Measurements from ENCODE around the gene SCN1B. TPM values are rescaled to one million over a fixed set of nuclear protein-coding genes. Genes with fewer than 3 reads are reported as not detected.
"Not testable (repeated sequence)": the region's sequence is repeated elsewhere in the genome, so short reads cannot be mapped to it uniquely, and the experiment has no call there.

SCN1B gene
- polyA plus RNA-seq, 4 donors: 0.84 to 10.1 (median 2.4) TPM; not detected in 1

DNA sequence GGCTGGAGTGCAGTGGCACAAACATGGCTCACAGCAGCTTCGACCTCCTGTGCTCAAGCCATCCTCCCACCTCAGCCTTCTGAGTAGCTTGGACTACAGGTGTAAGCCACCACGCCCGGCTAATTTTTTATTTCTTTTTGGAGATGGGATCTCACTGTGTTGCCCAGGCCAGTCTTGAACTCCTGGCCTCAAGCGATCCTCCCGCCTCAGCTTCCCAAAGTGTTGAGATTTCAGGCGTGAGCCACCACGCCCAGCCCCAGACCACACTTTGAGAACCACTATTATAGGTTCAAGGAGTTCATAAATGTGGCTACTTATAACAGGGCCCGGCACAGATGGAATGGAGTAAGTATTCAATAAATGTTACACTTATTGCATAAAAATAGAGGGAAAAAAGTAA is 3.3 kb upstream of the SCN1B start:
- no peak for FAIRE-seq
- DNase-seq: no peak
- 87 to 89% (median 89%) methylated on average over 8 of the region's 8 CpGs for WGBS, 3 donors
- Histone ChIP-seq H3K4me1 (ENCODE audit: control insufficient read depth in 3 of 3, insufficient read depth in 2 of 3, low read depth in 1 of 3, low read length in 2 of 3) (peaks cover 0 to 5% (median 3%) of the 10 kb centered on the region in 3 donors), H3K36me3 (ENCODE audit: control insufficient read depth in 3 of 3, insufficient read depth in 2 of 3, low read depth in 1 of 3, low read length in 3 of 3) (peaks cover 5 to 62% (median 21%) of the 10 kb centered on the region in 3 donors), H3K9me3 (ENCODE audit: control insufficient read depth in 2 of 2, insufficient read depth in 1 of 2, low read depth in 1 of 2, low read length in 1 of 2) (no peaks in the 10 kb centered on the region), H3K4me3 (ENCODE audit: low read depth in 1 of 3, low read length in 3 of 3) (no peak overlapping the region), H3K27me3 (ENCODE audit: control insufficient read depth in 3 of 3, insufficient read depth in 3 of 3, low read length in 3 of 3) (peaks cover 0 to 21% (median 7%) of the 10 kb centered on the region in 3 donors), H3K27ac (ENCODE audit: low read depth in 1 of 3, low read length in 2 of 3) (no peak overlapping the region)

DNA sequence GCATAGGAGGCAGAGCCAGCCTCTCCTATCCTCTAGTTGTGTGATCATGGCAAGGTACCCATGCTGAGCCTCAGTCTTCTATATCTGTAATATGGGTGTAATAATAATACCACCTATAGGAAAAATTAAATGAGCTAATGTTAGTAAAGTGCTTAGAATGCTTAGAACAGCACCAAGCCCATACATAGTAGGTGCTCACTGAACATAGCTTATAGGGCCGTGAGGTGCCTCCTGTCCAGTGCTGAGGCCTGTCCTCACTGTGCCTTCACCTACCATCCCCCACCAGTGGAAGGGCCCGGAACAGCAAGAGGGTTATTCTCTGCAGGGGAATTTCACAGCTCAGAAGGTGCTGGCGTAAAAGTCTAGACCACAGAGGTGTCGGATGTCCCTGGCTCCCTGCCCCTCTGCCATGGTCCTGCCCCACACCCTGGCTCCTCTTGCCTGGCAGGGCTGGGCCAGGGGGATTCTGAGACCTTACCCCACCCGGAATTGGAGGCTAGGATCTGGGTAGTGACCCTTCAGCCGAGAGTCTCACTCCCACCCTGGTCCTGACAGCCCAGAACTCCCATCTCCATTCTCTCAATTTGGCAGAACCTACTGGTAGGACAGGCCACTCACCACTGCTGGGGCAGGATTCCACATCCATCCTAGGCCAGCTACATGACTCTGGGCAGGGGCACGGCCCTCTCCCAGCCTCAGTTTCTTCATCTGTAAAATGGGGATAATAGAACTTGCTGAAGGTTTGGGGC is 2.2 kb upstream of the SCN1B start:
- no peak overlapping the region for H3K27ac ChIP-seq (ENCODE audit: low read depth in 1 of 3, low read length in 2 of 3)
- H3K36me3 ChIP-seq (ENCODE audit: control insufficient read depth in 3 of 3, insufficient read depth in 2 of 3, low read depth in 1 of 3, low read length in 3 of 3): peaks cover 0 to 52% (median 15%) of the 10 kb centered on the region in 3 donors
- peaks cover 0 to 30% (median 7%) of the 10 kb centered on the region in 3 donors for H3K27me3 ChIP-seq (ENCODE audit: control insufficient read depth in 3 of 3, insufficient read depth in 3 of 3, low read length in 3 of 3)
- H3K9me3 ChIP-seq (ENCODE audit: control insufficient read depth in 2 of 2, insufficient read depth in 1 of 2, low read depth in 1 of 2, low read length in 1 of 2): no peaks in the 10 kb centered on the region
- H3K4me1 ChIP-seq (ENCODE audit: control insufficient read depth in 3 of 3, insufficient read depth in 2 of 3, low read depth in 1 of 3, low read length in 2 of 3): peaks cover 0 to 5% (median 3%) of the 10 kb centered on the region in 3 donors
- FAIRE-seq: no peak
- H3K4me3 ChIP-seq (ENCODE audit: low read depth in 1 of 3, low read length in 3 of 3): no peak overlapping the region
- WGBS, 3 donors: 72 to 88% (median 82%) methylated on average over 7 of the region's 7 CpGs
- no peak for DNase-seq

DNA sequence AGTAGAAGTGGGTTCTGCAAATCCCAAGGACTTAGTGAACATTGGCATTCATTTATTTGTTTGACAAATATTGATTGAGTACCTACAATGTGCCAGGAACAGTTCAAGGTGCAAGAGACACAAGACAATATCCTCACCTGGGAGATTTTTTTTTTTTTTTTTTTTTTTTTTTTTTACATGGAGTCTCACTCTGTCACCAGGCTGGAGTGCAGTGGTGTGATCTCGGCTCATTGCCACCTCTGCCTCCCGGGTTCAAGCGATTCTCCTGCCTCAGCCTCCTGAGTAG is 1.7 kb upstream of the SCN1B start:
- Histone ChIP-seq H3K27me3 (ENCODE audit: control insufficient read depth in 3 of 3, insufficient read depth in 3 of 3, low read length in 3 of 3) (peaks cover 0 to 35% (median 7%) of the 10 kb centered on the region in 3 donors), H3K36me3 (ENCODE audit: control insufficient read depth in 3 of 3, insufficient read depth in 2 of 3, low read depth in 1 of 3, low read length in 3 of 3) (peaks cover 0 to 47% (median 12%) of the 10 kb centered on the region in 3 donors)
- WGBS, 3 donors: 59 to 81% (median 62%) methylated on average over 3 of the region's 3 CpGs
- not testable (repeated sequence) for H3K9me3 ChIP-seq (ENCODE audit: control insufficient read depth in 2 of 2, insufficient read depth in 1 of 2, low read depth in 1 of 2, low read length in 1 of 2); FAIRE-seq; H3K4me3 ChIP-seq (ENCODE audit: low read depth in 1 of 3, low read length in 3 of 3); H3K4me1 ChIP-seq (ENCODE audit: control insufficient read depth in 3 of 3, insufficient read depth in 2 of 3, low read depth in 1 of 3, low read length in 2 of 3); DNase-seq; H3K27ac ChIP-seq (ENCODE audit: low read depth in 1 of 3, low read length in 2 of 3)

DNA sequence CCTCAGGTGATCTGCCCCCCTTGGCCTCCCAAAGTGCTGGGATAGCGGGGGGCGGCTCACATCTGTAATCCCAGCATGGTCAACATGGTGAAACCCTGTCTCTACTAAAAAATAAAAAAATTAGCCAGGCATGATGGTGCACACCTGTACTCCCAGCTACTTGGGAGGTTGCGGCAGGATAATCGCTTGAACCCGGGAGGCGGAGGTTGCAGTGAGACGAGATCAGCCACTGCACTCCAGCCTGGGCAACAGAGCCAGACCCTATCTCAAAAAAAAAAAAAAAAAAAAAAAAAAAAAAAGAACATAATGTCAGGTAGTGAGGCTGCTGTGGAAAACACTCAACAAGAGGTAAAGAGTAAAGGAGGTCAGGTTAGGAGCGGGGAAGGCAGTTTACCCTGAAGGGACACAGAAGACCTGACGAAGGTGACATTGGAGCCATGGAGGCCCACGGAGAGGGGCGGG is 964 bp upstream of the SCN1B start:
- not testable (repeated sequence) for H3K4me1 ChIP-seq (ENCODE audit: control insufficient read depth in 3 of 3, insufficient read depth in 2 of 3, low read depth in 1 of 3, low read length in 2 of 3); H3K9me3 ChIP-seq (ENCODE audit: control insufficient read depth in 2 of 2, insufficient read depth in 1 of 2, low read depth in 1 of 2, low read length in 1 of 2); FAIRE-seq; H3K27ac ChIP-seq (ENCODE audit: low read depth in 1 of 3, low read length in 2 of 3); H3K4me3 ChIP-seq (ENCODE audit: low read depth in 1 of 3, low read length in 3 of 3); DNase-seq
- Histone ChIP-seq H3K36me3 (ENCODE audit: control insufficient read depth in 3 of 3, insufficient read depth in 2 of 3, low read depth in 1 of 3, low read length in 3 of 3) (peaks cover 0 to 40% (median 7%) of the 10 kb centered on the region in 3 donors), H3K27me3 (ENCODE audit: control insufficient read depth in 3 of 3, insufficient read depth in 3 of 3, low read length in 3 of 3) (peaks cover 0 to 36% (median 7%) of the 10 kb centered on the region in 3 donors)
- 55 to 72% (median 63%) methylated on average over 11 of the region's 11 CpGs for WGBS, 3 donors

DNA sequence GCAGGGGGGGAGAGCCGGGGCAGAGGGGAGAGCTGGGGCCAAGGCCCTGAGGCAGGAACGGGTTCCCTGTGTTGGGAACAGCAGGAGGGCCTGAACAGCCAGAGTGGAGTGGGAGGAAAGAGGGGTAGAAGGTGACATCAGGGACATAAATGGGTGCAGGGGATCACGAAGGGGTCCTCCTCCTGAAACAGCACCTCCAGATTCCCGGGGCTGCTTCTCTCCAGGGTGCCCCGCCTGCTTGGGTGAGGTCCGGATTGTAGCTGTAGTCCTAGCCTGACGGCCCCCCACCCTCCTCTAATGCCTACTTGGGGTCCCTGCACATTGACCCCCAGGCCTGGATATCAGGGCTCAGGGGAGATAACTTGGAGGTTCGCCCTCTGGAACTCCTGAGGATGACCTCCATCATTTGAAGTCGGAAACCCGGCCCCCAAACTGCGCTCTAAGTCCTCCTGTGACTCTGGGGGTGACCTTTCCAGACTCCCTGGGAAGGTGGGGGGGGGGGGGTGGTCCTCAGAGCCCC is 473 bp upstream of the SCN1B start:
- DNase-seq (no peak), FAIRE-seq (no peak)
- Histone ChIP-seq H3K4me1 (ENCODE audit: control insufficient read depth in 3 of 3, insufficient read depth in 2 of 3, low read depth in 1 of 3, low read length in 2 of 3) (peaks cover 0 to 5% (median 3%) of the 10 kb centered on the region in 3 donors), H3K9me3 (ENCODE audit: control insufficient read depth in 2 of 2, insufficient read depth in 1 of 2, low read depth in 1 of 2, low read length in 1 of 2) (no peaks in the 10 kb centered on the region), H3K27me3 (ENCODE audit: control insufficient read depth in 3 of 3, insufficient read depth in 3 of 3, low read length in 3 of 3) (peaks cover 0 to 36% (median 7%) of the 10 kb centered on the region in 3 donors), H3K36me3 (ENCODE audit: control insufficient read depth in 3 of 3, insufficient read depth in 2 of 3, low read depth in 1 of 3, low read length in 3 of 3) (peaks cover 0 to 35% (median 7%) of the 10 kb centered on the region in 3 donors), H3K4me3 (ENCODE audit: low read depth in 1 of 3, low read length in 3 of 3) (peak overlapping the region in 1 of 3 donors; percentile 33), H3K27ac (ENCODE audit: low read depth in 1 of 3, low read length in 2 of 3) (no peak overlapping the region)
- 7 to 14% (median 8%) methylated on average over 9 to 11 of the region's 11 CpGs for WGBS, 3 donors

DNA sequence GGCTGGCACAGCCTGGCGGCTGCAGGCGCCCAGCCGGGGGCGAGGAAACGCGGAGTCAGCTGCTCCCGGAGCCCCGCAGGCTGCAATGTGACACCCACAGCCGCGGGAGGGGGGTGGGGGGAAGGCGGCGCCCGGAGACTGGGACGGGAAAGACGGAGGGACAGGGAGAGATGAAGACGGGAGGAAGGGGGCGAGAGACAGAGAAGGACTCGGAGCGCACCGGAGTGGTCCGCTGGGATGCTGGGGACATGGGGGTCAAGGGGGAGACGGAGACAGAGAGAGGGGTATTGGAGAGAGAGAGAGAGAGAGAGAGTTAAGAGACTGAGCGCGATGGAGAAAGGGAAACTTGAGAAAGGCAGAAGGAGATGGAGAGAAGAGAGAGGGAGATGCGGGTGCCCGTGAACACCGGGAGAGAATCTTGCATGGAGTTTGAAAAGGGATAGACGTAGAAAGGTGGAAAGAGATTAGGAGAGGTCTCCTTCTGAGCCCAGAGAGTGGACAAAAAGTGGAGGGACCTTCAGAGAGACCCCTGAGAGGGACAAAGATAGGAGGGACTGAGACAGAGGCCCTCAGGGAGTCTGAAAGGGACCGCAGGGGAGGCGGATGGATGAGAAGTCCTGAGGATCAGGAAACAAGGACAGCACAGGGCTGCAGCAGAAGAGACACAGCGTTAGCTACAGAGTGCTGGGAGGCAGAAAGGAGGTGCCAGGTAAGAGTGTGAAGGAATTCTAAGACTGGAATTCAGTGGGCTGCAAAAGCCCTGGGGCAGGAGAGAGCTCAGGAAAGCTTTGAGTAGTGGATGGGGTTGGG is 1.0 kb downstream of the SCN1B start:
- Histone ChIP-seq H3K27ac (ENCODE audit: low read depth in 1 of 3, low read length in 2 of 3) (no peak overlapping the region), H3K9me3 (ENCODE audit: control insufficient read depth in 2 of 2, insufficient read depth in 1 of 2, low read depth in 1 of 2, low read length in 1 of 2) (no peaks in the 10 kb centered on the region), H3K36me3 (ENCODE audit: control insufficient read depth in 3 of 3, insufficient read depth in 2 of 3, low read depth in 1 of 3, low read length in 3 of 3) (peaks cover 0 to 21% (median 7%) of the 10 kb centered on the region in 3 donors), H3K4me3 (ENCODE audit: low read depth in 1 of 3, low read length in 3 of 3) (peak overlapping the region in 1 of 3 donors; percentile 33), H3K27me3 (ENCODE audit: control insufficient read depth in 3 of 3, insufficient read depth in 3 of 3, low read length in 3 of 3) (peaks cover 0 to 36% (median 7%) of the 10 kb centered on the region in 3 donors), H3K4me1 (ENCODE audit: control insufficient read depth in 3 of 3, insufficient read depth in 2 of 3, low read depth in 1 of 3, low read length in 2 of 3) (peaks cover 0 to 5% (median 3%) of the 10 kb centered on the region in 3 donors)
- DNase-seq (peak in 1 of 2 donors; percentile 40), FAIRE-seq (no peak)
- 7 to 10% (median 8%) methylated on average over 31 of the region's 31 CpGs for WGBS, 3 donors

DNA sequence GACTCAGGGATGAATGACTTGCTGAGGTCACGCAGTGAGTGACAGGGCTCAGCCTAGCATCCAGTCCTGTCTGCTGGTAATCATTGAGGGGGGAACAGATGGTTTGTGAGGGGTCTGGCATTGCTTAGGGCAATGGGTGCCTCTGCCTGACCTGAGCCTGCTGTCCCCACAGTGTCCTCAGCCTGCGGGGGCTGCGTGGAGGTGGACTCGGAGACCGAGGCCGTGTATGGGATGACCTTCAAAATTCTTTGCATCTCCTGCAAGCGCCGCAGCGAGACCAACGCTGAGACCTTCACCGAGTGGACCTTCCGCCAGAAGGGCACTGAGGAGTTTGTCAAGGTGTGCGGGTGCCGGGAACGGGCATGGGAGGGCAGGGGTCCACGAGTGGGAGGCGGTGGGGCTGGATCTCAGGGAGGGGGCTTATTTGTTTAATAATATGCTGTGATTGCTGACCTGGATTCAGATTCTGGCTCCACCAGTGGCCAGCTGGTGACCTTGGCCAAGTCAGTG is 2.1 kb downstream of the SCN1B start:
- no peak for FAIRE-seq
- Histone ChIP-seq H3K27ac (ENCODE audit: low read depth in 1 of 3, low read length in 2 of 3) (no peak overlapping the region), H3K36me3 (ENCODE audit: control insufficient read depth in 3 of 3, insufficient read depth in 2 of 3, low read depth in 1 of 3, low read length in 3 of 3) (peaks cover 0 to 10% (median 0%) of the 10 kb centered on the region in 3 donors), H3K4me1 (ENCODE audit: control insufficient read depth in 3 of 3, insufficient read depth in 2 of 3, low read depth in 1 of 3, low read length in 2 of 3) (peaks cover 0 to 5% (median 3%) of the 10 kb centered on the region in 3 donors), H3K4me3 (ENCODE audit: low read depth in 1 of 3, low read length in 3 of 3) (no peak overlapping the region), H3K9me3 (ENCODE audit: control insufficient read depth in 2 of 2, insufficient read depth in 1 of 2, low read depth in 1 of 2, low read length in 1 of 2) (no peaks in the 10 kb centered on the region), H3K27me3 (ENCODE audit: control insufficient read depth in 3 of 3, insufficient read depth in 3 of 3, low read length in 3 of 3) (peaks cover 0 to 36% (median 7%) of the 10 kb centered on the region in 3 donors)
- no peak for DNase-seq
- 93 to 94% (median 94%) methylated on average over 17 of the region's 17 CpGs for WGBS, 3 donors
